ENCODE measurements around the gene CDK14. TPM values are rescaled to one million over a fixed set of nuclear protein-coding genes. Genes with fewer than 3 reads are reported as not detected.

The CDK14 gene
- total and polyA plus RNA-seq, 4 donors, result 4.2 to 12.4 (median 7.4) TPM

- no peaks in the 10 kb centered on the region for H3K4me1 ChIP-seq (ENCODE audit: control insufficient read depth in 4 of 4, insufficient read depth in 4 of 4, low read length in 3 of 4)
- peaks cover 0 to 2% (median 0%) of the 10 kb centered on the region in 4 donors for H3K36me3 ChIP-seq (ENCODE audit: control insufficient read depth in 4 of 4, insufficient read depth in 3 of 4, low read depth in 1 of 4, low read length in 3 of 4)
- H3K4me3 ChIP-seq (ENCODE audit: low read depth in 1 of 3, low read length in 3 of 3), result no peak overlapping the region
- H3K27me3 ChIP-seq (ENCODE audit: control insufficient read depth in 4 of 4, insufficient read depth in 4 of 4, low read length in 3 of 4), result no peaks in the 10 kb centered on the region
- no peak for DNase-seq (ENCODE audit: low spot score)
- H3K27ac ChIP-seq (ENCODE audit: low read depth in 1 of 2, low read length in 2 of 2), result no peak overlapping the region
- no peak overlapping the region for H3K9ac ChIP-seq (ENCODE audit: low read depth in 1 of 2, low read length in 2 of 2)
- no peaks in the 10 kb centered on the region for H3K9me3 ChIP-seq (ENCODE audit: control insufficient read depth in 4 of 4, low read length in 3 of 4)
- WGBS, result 79% methylated on average over 4 of the region's 4 CpGs
- no peak for TF ChIP-seq ZBTB33 (IDR thresholded peaks at IDR 0.05)
- no peak for TF ChIP-seq YY1 (IDR thresholded peaks at IDR 0.05)
- no peak for TF ChIP-seq RAD21 (IDR thresholded peaks at IDR 0.05)
- no peak for TF ChIP-seq EGR1 (IDR thresholded peaks at IDR 0.05; ENCODE audit: low read depth in 2 of 2)
- TF ChIP-seq REST (IDR thresholded peaks at IDR 0.05), result no peak
- TF ChIP-seq RXRA (IDR thresholded peaks at IDR 0.05), result no peak
- TF ChIP-seq ATF3 (IDR thresholded peaks at IDR 0.05), result no peak
- no peak for TF ChIP-seq FOXA2 (IDR thresholded peaks at IDR 0.05)
- no peak for TF ChIP-seq GABPA (IDR thresholded peaks at IDR 0.05 in 1 of 2, conservative IDR thresholded peaks at IDR 0.05 in 1 of 2)
- TF ChIP-seq MAX (IDR thresholded peaks at IDR 0.05), result no peak
- no peak for TF ChIP-seq CTCF (IDR thresholded peaks at IDR 0.05; ENCODE audit: low read depth, low read length, missing input control)
- no peak for TF ChIP-seq FOXA1 (IDR thresholded peaks at IDR 0.05)
- no peak for TF ChIP-seq JUND (IDR thresholded peaks at IDR 0.05)
- no peak for TF ChIP-seq TAF1 (conservative IDR thresholded peaks at IDR 0.05)
- TF ChIP-seq NR2F2 (IDR thresholded peaks at IDR 0.05), result no peak
- TF ChIP-seq HNF4G (IDR thresholded peaks at IDR 0.05), result no peak
- TF ChIP-seq SP1 (IDR thresholded peaks at IDR 0.05), result no peak
- TF ChIP-seq HNF4A (conservative IDR thresholded peaks at IDR 0.05), result no peak
Measured at GRCh38 chr7:91135703-91136430, 539.7 kb downstream of the CDK14 start.
